Neural progenitor cell (in vitro differentiated cells): ENCODE results near the gene SPATA13. TPM values are rescaled to one million over a fixed set of nuclear protein-coding genes. Genes with fewer than 3 reads are reported as not detected.

Experiments
- DNase-seq: peaks from one replicate; pipeline ENCODE4 v3.0.0-alpha.2; 2016; ENCODE audit warnings: low spot score
- H2AFZ ChIP-seq: fragments of 200-600 bp; sonication (generic); replicated peaks from 2 replicates; pipeline ENCODE4 v1.6.1; 2016; ENCODE audit warnings: antibody characterized with exemption
- H3F3A ChIP-seq: fragments of 200-600 bp; sonication (generic); 2 replicates; pipeline ENCODE4 v1.6.1; 2016; ENCODE audit warnings: antibody characterized with exemption, low read depth
- H3K27ac ChIP-seq: fragments of 200-600 bp; sonication (generic); 2 replicates; pipeline ENCODE4 v1.5.1; 2016; ENCODE audit warnings: mild to moderate bottlenecking
- H3K27me3 ChIP-seq: fragments of 200-600 bp; sonication (generic); 2 replicates; pipeline ENCODE4 v1.6.1; 2016; ENCODE audit warnings: mild to moderate bottlenecking, moderate library complexity
- H3K36me3 ChIP-seq: fragments of 200-600 bp; sonication (generic); 2 replicates; pipeline ENCODE4 v1.5.1; 2016
- H3K4me1 ChIP-seq: fragments of 200-600 bp; sonication (generic); 2 replicates; pipeline ENCODE4 v1.6.1; 2016; ENCODE audit warnings: mixed run types
- H3K4me2 ChIP-seq: fragments of 200-600 bp; sonication (generic); 2 replicates; pipeline ENCODE4 v1.6.1; 2016
- H3K4me3 ChIP-seq: fragments of 200-600 bp; sonication (generic); 2 replicates; pipeline ENCODE4 v1.5.1; 2016
- H3K79me2 ChIP-seq: fragments of 200-600 bp; sonication (generic); 2 replicates; pipeline ENCODE4 v1.6.1; 2016; ENCODE audit warnings: low read depth
- H3K9ac ChIP-seq: fragments of 200-600 bp; sonication (generic); 2 replicates; pipeline ENCODE4 v1.6.1; 2016
- H3K9me3 ChIP-seq: fragments of 200-600 bp; sonication (generic); 2 replicates; pipeline ENCODE4 v1.5.1; 2016; ENCODE audit warnings: low read depth
- H4K20me1 ChIP-seq: fragments of 200-600 bp; sonication (generic); 2 replicates; pipeline ENCODE4 v1.6.1; 2016; ENCODE audit warnings: low read depth
- H3K27ac Mint-ChIP-seq: 3 replicates; pipeline ENCODE4 v1.8.0; 2021; ENCODE audit warnings: mixed read lengths
- H3K27me3 Mint-ChIP-seq: 2 replicates; pipeline ENCODE4 v1.8.0; 2022; ENCODE audit warnings: low read depth, mild to moderate bottlenecking, inconsistent platforms, moderate library complexity, mixed read lengths; ENCODE audit not compliant: insufficient read depth
- H3K36me3 Mint-ChIP-seq: 3 replicates; pipeline ENCODE4 v1.8.0; 2021; ENCODE audit warnings: mixed read lengths
- H3K4me1 Mint-ChIP-seq: 3 replicates; pipeline ENCODE4 v1.8.0; 2021; ENCODE audit warnings: mixed read lengths
- H3K4me3 Mint-ChIP-seq: 3 replicates; pipeline ENCODE4 v1.8.0; 2021; ENCODE audit warnings: mild to moderate bottlenecking, moderate library complexity, mixed read lengths
- H3K9me3 Mint-ChIP-seq: 3 replicates; pipeline ENCODE4 v1.8.0; 2020; ENCODE audit warnings: mixed read lengths
- EZH2 ChIP-seq: fragments of 200-600 bp; sonication (generic); IDR thresholded peaks from 2 replicates; pipeline ENCODE4 v1.6.1; 2017; ENCODE audit warnings: antibody characterized with exemption, mild to moderate bottlenecking, moderate library complexity
- EZH2phosphoT487 ChIP-seq: fragments of 200-600 bp; sonication (generic); IDR thresholded peaks from 2 replicates; pipeline ENCODE4 v1.6.1; 2017; ENCODE audit warnings: antibody characterized with exemption
- total RNA-seq: library from RNA; depleted of rRNA; stranded (reverse); fragments of >200 nt; gene quantifications from 2 replicates; pipeline ENCODE4 v1.2.3, GENCODE V29; 2015; ENCODE audit warnings: low replicate concordance
- TF ChIP-seq, protein P1 (sequence below): fragments of 200-600 bp; sonication (generic); IDR thresholded peaks from 2 replicates; pipeline ENCODE4 v1.5.1; 2017; ENCODE audit warnings: antibody characterized with exemption, mild to moderate bottlenecking

SPATA13 gene
- total RNA-seq, 1 donor from 2014 or later, result 15.9 TPM

DNA sequence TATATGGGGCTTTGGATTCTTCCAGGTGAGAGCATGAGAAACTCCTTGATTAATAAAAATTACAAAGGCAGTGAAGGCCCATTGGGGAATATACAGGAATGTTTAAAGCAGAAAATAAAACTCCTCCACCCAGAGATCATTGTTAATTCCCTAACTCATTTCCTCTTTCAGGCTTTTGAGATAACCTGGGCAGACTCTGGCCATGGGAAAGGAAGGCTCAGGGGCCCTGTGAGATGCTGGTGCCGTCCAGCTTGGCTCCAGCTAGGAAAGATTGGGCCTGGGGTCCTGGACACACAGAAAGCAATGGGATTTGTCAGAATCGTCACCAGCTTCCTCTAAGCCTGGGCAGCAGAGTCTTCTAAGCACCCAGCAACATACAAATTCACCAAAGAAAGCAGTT is 36.8 kb upstream of the SPATA13 start:
- Histone ChIP-seq H4K20me1 (no peaks in the 10 kb centered on the region), H3K36me3 (no peaks in the 10 kb centered on the region), H3K9me3 (no peaks in the 10 kb centered on the region), H3K4me3 (no peak overlapping the region), H2AFZ (no peak overlapping the region), H3K4me1 (peaks cover 26% of the 10 kb centered on the region), H3F3A (peaks cover 13% of the 10 kb centered on the region), H3K27me3 (no peaks in the 10 kb centered on the region), H3K79me2 (no peaks in the 10 kb centered on the region), H3K9ac (no peak overlapping the region), H3K4me2 (no peak overlapping the region), H3K27ac (no peak overlapping the region)
- Mint-ChIP-seq H3K4me1 (peaks cover 74% of the 10 kb centered on the region), H3K36me3 (peaks cover 3% of the 10 kb centered on the region), H3K27me3 (peaks cover 2% of the 10 kb centered on the region), H3K27ac (peak overlapping the region; percentile 16), H3K9me3 (no peaks in the 10 kb centered on the region), H3K4me3 (no peak overlapping the region)
- no peak for DNase-seq
- TF ChIP-seq EZH2, result no peak

DNA sequence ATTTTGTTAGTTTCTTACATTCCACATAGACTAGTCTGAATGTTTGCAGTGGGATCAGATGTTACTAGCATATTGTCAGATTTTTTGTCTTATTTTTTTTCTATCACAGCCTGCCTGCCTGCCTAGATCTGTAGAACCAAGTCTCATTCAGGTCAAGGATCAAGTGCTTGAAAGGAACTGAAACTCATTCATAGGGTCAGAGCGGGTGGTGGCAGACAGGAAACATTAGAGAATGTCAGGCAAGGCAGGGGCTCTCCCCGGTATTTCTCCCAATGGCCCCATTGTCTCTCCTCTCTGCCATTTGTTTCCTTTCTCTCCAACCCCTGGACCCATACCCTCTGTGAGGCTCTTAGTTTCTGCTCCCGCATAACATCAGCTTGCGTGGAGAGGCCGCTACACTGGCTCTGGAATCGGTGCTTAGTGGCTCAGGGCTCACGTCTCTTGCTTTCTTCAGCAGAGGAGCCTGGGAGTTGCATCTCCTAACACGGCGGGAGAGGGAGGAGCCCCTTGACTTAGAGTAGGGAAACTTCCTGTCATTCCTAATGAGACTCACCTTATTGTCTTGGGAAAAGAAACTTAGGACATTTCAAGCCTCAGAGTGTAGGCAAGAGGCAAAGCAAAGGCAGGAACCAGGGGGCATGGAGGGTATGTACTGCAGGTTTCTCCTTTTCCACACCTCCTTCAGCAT is 35.6 kb upstream of the SPATA13 start:
- H3K9me3 Mint-ChIP-seq, result no peaks in the 10 kb centered on the region
- peaks cover 2% of the 10 kb centered on the region for H3K27me3 Mint-ChIP-seq
- Histone ChIP-seq H2AFZ (peak overlapping the region; percentile 77), H3K27me3 (no peaks in the 10 kb centered on the region), H3K4me1 (peaks cover 17% of the 10 kb centered on the region), H3F3A (peaks cover 4% of the 10 kb centered on the region), H3K4me2 (peak overlapping the region; percentile 18), H3K9ac (no peak overlapping the region), H3K27ac (no peak overlapping the region), H4K20me1 (no peaks in the 10 kb centered on the region), H3K4me3 (no peak overlapping the region), H3K36me3 (no peaks in the 10 kb centered on the region), H3K79me2 (no peaks in the 10 kb centered on the region), H3K9me3 (no peaks in the 10 kb centered on the region)
- TF ChIP-seq, protein P1, sequence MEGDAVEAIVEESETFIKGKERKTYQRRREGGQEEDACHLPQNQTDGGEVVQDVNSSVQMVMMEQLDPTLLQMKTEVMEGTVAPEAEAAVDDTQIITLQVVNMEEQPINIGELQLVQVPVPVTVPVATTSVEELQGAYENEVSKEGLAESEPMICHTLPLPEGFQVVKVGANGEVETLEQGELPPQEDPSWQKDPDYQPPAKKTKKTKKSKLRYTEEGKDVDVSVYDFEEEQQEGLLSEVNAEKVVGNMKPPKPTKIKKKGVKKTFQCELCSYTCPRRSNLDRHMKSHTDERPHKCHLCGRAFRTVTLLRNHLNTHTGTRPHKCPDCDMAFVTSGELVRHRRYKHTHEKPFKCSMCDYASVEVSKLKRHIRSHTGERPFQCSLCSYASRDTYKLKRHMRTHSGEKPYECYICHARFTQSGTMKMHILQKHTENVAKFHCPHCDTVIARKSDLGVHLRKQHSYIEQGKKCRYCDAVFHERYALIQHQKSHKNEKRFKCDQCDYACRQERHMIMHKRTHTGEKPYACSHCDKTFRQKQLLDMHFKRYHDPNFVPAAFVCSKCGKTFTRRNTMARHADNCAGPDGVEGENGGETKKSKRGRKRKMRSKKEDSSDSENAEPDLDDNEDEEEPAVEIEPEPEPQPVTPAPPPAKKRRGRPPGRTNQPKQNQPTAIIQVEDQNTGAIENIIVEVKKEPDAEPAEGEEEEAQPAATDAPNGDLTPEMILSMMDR, result no peak
- TF ChIP-seq EZH2phosphoT487 (no peak), EZH2 (no peak)
- no peak overlapping the region for H3K4me3 Mint-ChIP-seq
- peak overlapping the region; percentile 42 for H3K27ac Mint-ChIP-seq
- DNase-seq, result peak; percentile 12
- H3K36me3 Mint-ChIP-seq, result peaks cover 3% of the 10 kb centered on the region
- peaks cover 65% of the 10 kb centered on the region for H3K4me1 Mint-ChIP-seq

DNA sequence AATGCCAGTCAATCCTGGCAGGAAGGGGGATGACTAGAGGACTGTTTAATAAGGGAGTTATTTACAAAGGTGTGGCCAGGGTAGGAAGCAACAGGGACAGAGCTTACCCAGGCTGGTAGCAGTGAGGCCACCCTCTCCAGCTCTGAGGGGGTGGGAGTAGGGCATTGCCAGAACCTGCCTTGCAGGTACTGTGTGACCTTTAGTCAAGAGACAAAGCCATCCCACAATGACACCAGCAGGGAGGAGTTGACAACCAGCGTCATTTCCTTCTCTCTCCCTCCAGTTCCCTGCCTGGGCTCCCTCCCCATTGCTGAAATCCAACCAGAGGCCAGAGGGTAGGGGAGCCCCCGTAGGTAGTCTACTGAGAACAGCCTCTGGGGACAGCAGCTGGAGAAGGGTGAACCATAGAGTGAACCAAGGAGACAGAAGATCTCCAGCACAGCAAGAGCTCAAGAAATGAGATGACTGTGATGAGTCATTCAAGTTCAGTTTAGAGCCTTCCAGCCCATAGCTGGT is 33.3 kb upstream of the SPATA13 start:
- no peak overlapping the region for H3K27ac ChIP-seq
- H3K27ac Mint-ChIP-seq, result no peak overlapping the region

More for the DNA sequence above, 33.3 kb upstream of the SPATA13 start:
- TF ChIP-seq EZH2, result no peak
- TF ChIP-seq, protein P1, result no peak
- no peak for TF ChIP-seq EZH2phosphoT487
- Mint-ChIP-seq H3K9me3 (peaks cover 10% of the 10 kb centered on the region), H3K4me3 (no peak overlapping the region), H3K4me1 (peaks cover 54% of the 10 kb centered on the region), H3K36me3 (peaks cover 14% of the 10 kb centered on the region), H3K27me3 (peaks cover 2% of the 10 kb centered on the region)
- Histone ChIP-seq H2AFZ (no peak overlapping the region), H3K4me3 (no peak overlapping the region), H3F3A (peaks cover 3% of the 10 kb centered on the region), H3K9ac (no peak overlapping the region), H3K79me2 (no peaks in the 10 kb centered on the region), H4K20me1 (no peaks in the 10 kb centered on the region), H3K4me2 (no peak overlapping the region), H3K4me1 (peaks cover 9% of the 10 kb centered on the region), H3K36me3 (no peaks in the 10 kb centered on the region), H3K27me3 (no peaks in the 10 kb centered on the region), H3K9me3 (peaks cover 5% of the 10 kb centered on the region)
- no peak for DNase-seq
